OCI-LY7 (cell line): ENCODE measurements around the gene ATP6V0D1. TPM values are rescaled to one million over a fixed set of nuclear protein-coding genes. Genes with fewer than 3 reads are reported as not detected.
"Not testable (repeated sequence)": the region's sequence is repeated elsewhere in the genome, so short reads cannot be mapped to it uniquely, and the experiment has no call there.

Experiments
- BruUV-seq: library from RNA; stranded (reverse); fragments of 400-500 nt; replicated peaks from 2 replicates; lab custom pipeline; 2021; lab: Mats Ljungman, UMichigan
- CTCF ChIA-PET: fragments of 300-600 bp; sonication (Branson Sonifier 250); formaldehyde crosslinking; loops from one replicate; lab custom pipeline; 2022; ENCODE audit warnings: antibody characterized with exemption; ENCODE audit not compliant: unreplicated experiment; lab: Charles Lee
- POLR2A ChIA-PET: fragments of 300-600 bp; sonication (Branson Sonifier 250); formaldehyde crosslinking; loops from one replicate; lab custom pipeline; 2022; ENCODE audit warnings: antibody characterized with exemption; lab: Charles Lee
- DNase-seq: peaks from one replicate; pipeline ENCODE4 v3.0.0-alpha.2; 2015; ENCODE audit warnings: low spot score
- H2AFZ ChIP-seq: fragments of 200-600 bp; sonication (generic), shearing (Covaris generic); 2 replicates; pipeline ENCODE4 v1.6.1; 2014; ENCODE audit warnings: mild to moderate bottlenecking, antibody characterized with exemption, low read length, moderate library complexity
- H3K27ac ChIP-seq: fragments of 200-600 bp; sonication (generic); 2 replicates; pipeline ENCODE4 v1.5.1; 2014; ENCODE audit warnings: mixed run types, low read depth, mild to moderate bottlenecking, moderate library complexity, low read length, inconsistent platforms; ENCODE audit not compliant: poor library complexity, severe bottlenecking
- H3K36me3 ChIP-seq: fragments of 200-600 bp; sonication (generic); 2 replicates; pipeline ENCODE4 v1.6.1; 2014; ENCODE audit warnings: mild to moderate bottlenecking, antibody characterized with exemption, low read length, moderate library complexity, mixed read lengths; ENCODE audit not compliant: insufficient read depth
- H3K4me1 ChIP-seq: fragments of 200-600 bp; sonication (generic); 2 replicates; pipeline ENCODE4 v1.5.1; 2014; ENCODE audit warnings: mild to moderate bottlenecking, low read length; ENCODE audit not compliant: insufficient read depth, poor library complexity, severe bottlenecking
- H3K4me2 ChIP-seq: fragments of 200-600 bp; sonication (generic); 2 replicates; pipeline ENCODE4 v1.6.1; 2014; ENCODE audit warnings: mild to moderate bottlenecking, low read length
- H3K4me3 ChIP-seq: fragments of 200-600 bp; sonication (generic); 2 replicates; pipeline ENCODE4 v1.5.1; 2014; ENCODE audit warnings: mild to moderate bottlenecking, low read depth, low read length; ENCODE audit not compliant: poor library complexity, severe bottlenecking
- H3K79me2 ChIP-seq: fragments of 200-600 bp; sonication (generic); 2 replicates; pipeline ENCODE4 v1.6.1; 2016; ENCODE audit warnings: low read depth, mild to moderate bottlenecking, low read length, moderate library complexity, mixed read lengths; ENCODE audit not compliant: insufficient read depth
- H3K9me2 ChIP-seq: fragments of 200-600 bp; sonication (generic); 2 replicates; pipeline ENCODE4 v1.6.1; 2016; ENCODE audit warnings: mild to moderate bottlenecking, low read length, mixed read lengths; ENCODE audit not compliant: insufficient read depth
- H3K9me3 ChIP-seq: fragments of 200-600 bp; sonication (generic); 2 replicates; pipeline ENCODE4 v1.6.1; 2014; ENCODE audit warnings: mild to moderate bottlenecking, mixed run types, low read length, mixed read lengths
- H4K20me1 ChIP-seq: fragments of 200-600 bp; sonication (generic); 2 replicates; pipeline ENCODE4 v1.6.1; 2014; ENCODE audit warnings: mild to moderate bottlenecking, antibody characterized with exemption, low read length, moderate library complexity, mixed read lengths; ENCODE audit not compliant: insufficient read depth
- EZH2phosphoT487 ChIP-seq: fragments of 200-600 bp; sonication (generic); IDR thresholded peaks from 2 replicates; pipeline ENCODE4 v1.6.1; 2018; ENCODE audit warnings: low read depth, borderline replicate concordance, mild to moderate bottlenecking, mixed run types, antibody characterized with exemption, low read length, moderate library complexity, mixed read lengths
- intact Hi-C: fragments of 100-400 bp; cut with micrococcal nuclease; formaldehyde crosslinking; loops from one replicate; pipeline ENCODE4 v1.10.0; 2022; ENCODE audit not compliant: unreplicated experiment
- total RNA-seq, 2 experiments: library from RNA; depleted of rRNA in 1 of 2; stranded (reverse); fragments of >200 nt in 1 of 2; shearing (Covaris generic) in 1 of 2; gene quantifications; 2 replicates each; pipeline ENCODE4 v1.2.3, GENCODE V29; 2014 to 2022
- TF ChIP-seq, protein P1 (sequence below): fragments of 200-600 bp; sonication (generic); conservative IDR thresholded peaks from 2 replicates; pipeline ENCODE4 v1.5.1; 2014; ENCODE audit warnings: mild to moderate bottlenecking, antibody characterized with exemption, low read length, moderate library complexity, mixed read lengths

Gene ATP6V0D1
- total RNA-seq, 2 experiments from 2014 or later, result 24.4 to 38.0 TPM

DNA sequence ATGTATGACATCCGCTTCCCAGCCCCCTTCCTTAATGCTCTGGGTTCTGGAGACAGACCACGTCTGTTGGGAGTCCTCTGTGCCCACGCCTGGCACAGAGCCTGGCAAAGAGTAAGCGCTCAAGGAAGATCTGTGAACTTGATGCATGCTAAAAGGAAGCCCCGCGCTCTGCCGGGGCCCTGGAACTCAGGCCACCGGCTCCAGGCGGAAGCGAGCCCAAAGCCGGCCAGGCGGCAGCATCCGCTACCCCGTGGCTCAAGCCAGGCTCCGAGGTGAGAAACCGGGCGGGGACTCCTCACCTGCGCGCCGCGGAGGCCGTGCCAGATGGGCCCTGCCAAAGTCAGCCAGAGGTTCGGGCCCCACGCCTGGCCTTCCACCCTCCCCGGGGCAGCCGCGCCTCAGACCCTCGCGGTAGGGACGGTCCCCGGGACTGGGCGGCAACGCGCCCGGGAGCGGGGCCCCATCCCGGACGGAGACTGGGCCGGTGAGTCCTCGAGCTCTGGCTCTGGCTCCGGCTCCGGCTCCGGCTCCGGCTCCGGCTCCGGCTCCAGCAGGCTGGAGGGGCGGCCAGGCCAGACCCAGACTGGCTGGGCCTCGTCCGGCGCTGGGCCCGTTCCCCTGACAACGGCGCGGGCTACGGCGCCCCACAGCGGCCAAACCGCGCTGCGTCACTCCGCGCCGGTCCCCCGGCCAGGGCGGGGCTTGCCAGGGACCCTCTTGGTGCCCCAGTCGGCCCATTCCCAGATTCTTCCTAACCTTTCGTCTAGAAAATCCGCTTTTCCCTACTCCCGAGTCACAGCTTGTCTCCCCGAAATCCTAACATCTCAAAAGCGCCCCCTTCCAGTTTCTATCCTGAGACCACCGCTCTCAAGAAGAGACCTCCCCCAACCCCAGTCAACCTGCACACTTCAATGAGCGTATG is 64.8 kb downstream of the ATP6V0D1 start, which contains the start of gene ZDHHC1:
Gene ZDHHC1 (minus strand): TSS at position 606 of the 922 bp plus-strand sequence. CDS start 8,702 bp downstream, outside the sequence.
- Histone ChIP-seq H3K79me2 (no peaks in the 10 kb centered on the region), H4K20me1 (no peaks in the 10 kb centered on the region), H3K4me3 (peak within 1 kb of the TSS; percentile 21), H3K9me2 (no peaks in the 10 kb centered on the region), H3K4me2 (no peak within 1 kb of the TSS; the same call in 1 of the 2 replicates), H3K4me1 (no peaks in the 10 kb centered on the region), H3K27ac (no peak within 1 kb of the TSS), H3K36me3 (no peaks in the 10 kb centered on the region), H2AFZ (no peak within 1 kb of the TSS), H3K9me3 (no peaks in the 10 kb centered on the region)
- BruUV-seq, result no TSS peak
- ChIA-PET POLR2A (interaction anchor here (0.6 kb wide), 1 partner anchor 69 kb away, joined by 3 read pairs; no protein-coding TSS in a partner anchor), CTCF (no interaction called here)
- TF ChIP-seq, protein P1, sequence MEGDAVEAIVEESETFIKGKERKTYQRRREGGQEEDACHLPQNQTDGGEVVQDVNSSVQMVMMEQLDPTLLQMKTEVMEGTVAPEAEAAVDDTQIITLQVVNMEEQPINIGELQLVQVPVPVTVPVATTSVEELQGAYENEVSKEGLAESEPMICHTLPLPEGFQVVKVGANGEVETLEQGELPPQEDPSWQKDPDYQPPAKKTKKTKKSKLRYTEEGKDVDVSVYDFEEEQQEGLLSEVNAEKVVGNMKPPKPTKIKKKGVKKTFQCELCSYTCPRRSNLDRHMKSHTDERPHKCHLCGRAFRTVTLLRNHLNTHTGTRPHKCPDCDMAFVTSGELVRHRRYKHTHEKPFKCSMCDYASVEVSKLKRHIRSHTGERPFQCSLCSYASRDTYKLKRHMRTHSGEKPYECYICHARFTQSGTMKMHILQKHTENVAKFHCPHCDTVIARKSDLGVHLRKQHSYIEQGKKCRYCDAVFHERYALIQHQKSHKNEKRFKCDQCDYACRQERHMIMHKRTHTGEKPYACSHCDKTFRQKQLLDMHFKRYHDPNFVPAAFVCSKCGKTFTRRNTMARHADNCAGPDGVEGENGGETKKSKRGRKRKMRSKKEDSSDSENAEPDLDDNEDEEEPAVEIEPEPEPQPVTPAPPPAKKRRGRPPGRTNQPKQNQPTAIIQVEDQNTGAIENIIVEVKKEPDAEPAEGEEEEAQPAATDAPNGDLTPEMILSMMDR, result peak; percentile 71
- TF ChIP-seq EZH2phosphoT487, result no peak
- intact Hi-C loops, result no loop called here
- peak; percentile 14 for DNase-seq

- H2AFZ ChIP-seq, H3K27ac ChIP-seq, DNase-seq, BruUV-seq, intact Hi-C loops, H3K9me3 ChIP-seq, H3K79me2 ChIP-seq, H4K20me1 ChIP-seq, H3K4me1 ChIP-seq, POLR2A ChIA-PET, CTCF ChIA-PET, H3K4me2 ChIP-seq, H3K4me3 ChIP-seq, H3K9me2 ChIP-seq, H3K36me3 ChIP-seq: not testable (repeated sequence)
Measured at GRCh38 chr16:67415421-67415820, 65.5 kb downstream of the ATP6V0D1 start.

GRCh38 chr16:67413978-67414911 is 66.7 kb downstream of the ATP6V0D1 start:
- BruUV-seq, result no TSS peak
- POLR2A ChIA-PET, result no interaction called here

More at GRCh38 chr16:67413978-67414911, 66.7 kb downstream of the ATP6V0D1 start:
- CTCF ChIA-PET, result no interaction called here
- no peak overlapping the region for H3K4me2 ChIP-seq
- H3K9me3 ChIP-seq, result no peaks in the 10 kb centered on the region
- intact Hi-C loops, result no loop called here
- no peak overlapping the region for H3K4me3 ChIP-seq
- no peaks in the 10 kb centered on the region for H3K79me2 ChIP-seq
- DNase-seq, result no peak
- H4K20me1 ChIP-seq, result no peaks in the 10 kb centered on the region
- TF ChIP-seq, protein P1, result no peak
- no peak for TF ChIP-seq EZH2phosphoT487
- H3K9me2 ChIP-seq, result no peaks in the 10 kb centered on the region
- no peak overlapping the region for H2AFZ ChIP-seq
- H3K27ac ChIP-seq, result no peak overlapping the region
- H3K4me1 ChIP-seq, result no peaks in the 10 kb centered on the region
- H3K36me3 ChIP-seq, result no peaks in the 10 kb centered on the region
